Caco-2 (cell line): ENCODE results near the gene MAGI1. TPM values are rescaled to one million over a fixed set of nuclear protein-coding genes. Genes with fewer than 3 reads are reported as not detected.

ENCODE experiments used
- BruUV-seq: library from RNA; stranded (reverse); fragments of 400-500 nt; replicated peaks from 2 replicates; lab custom pipeline; 2021; lab: Mats Ljungman, UMichigan
- CTCF ChIA-PET: fragments of 300-600 bp; sonication (Branson Sonifier 250); formaldehyde crosslinking; loops from one replicate; lab custom pipeline; 2022; ENCODE audit warnings: antibody characterized with exemption; lab: Charles Lee
- POLR2A ChIA-PET: fragments of 300-600 bp; sonication (Branson Sonifier 250); formaldehyde crosslinking; loops from one replicate; lab custom pipeline; 2022; ENCODE audit warnings: antibody characterized with exemption; lab: Charles Lee
- DNase-seq, 2 experiments: peaks; one replicate each; pipeline versions ENCODE4 v3.0.0 to v3.0.0-alpha.2; 2020 to 2022
- H3K27me3 ChIP-seq: replicated peaks from 2 replicates; pipeline ENCODE4 v1.6.0; 2011; ENCODE audit warnings: low read length; ENCODE audit not compliant: control insufficient read depth, insufficient read depth
- H3K36me3 ChIP-seq: 2 replicates; pipeline ENCODE4 v1.5.1; 2011; ENCODE audit warnings: low read length; ENCODE audit not compliant: control insufficient read depth, insufficient read depth
- H3K4me1 ChIP-seq: fragments of 250-450 bp; sonication (Bioruptor Pico); 2 replicates; pipeline ENCODE4 v1.5.1; 2020; ENCODE audit warnings: mild to moderate bottlenecking
- H3K4me3 ChIP-seq: 2 replicates; pipeline ENCODE4 v1.5.1; 2011; ENCODE audit warnings: low read depth, mild to moderate bottlenecking, control low read depth, low read length
- H3K9me3 ChIP-seq: fragments of 250-450 bp; sonication (Bioruptor Pico); 2 replicates; pipeline ENCODE4 v1.5.1; 2020; ENCODE audit warnings: mild to moderate bottlenecking, moderate library complexity
- H3K27ac Mint-ChIP-seq: one replicate; pipeline ENCODE4 v1.8.0; 2022; ENCODE audit warnings: mixed read lengths; ENCODE audit not compliant: unreplicated experiment
- H3K27me3 Mint-ChIP-seq: one replicate; pipeline ENCODE4 v1.8.0; 2022; ENCODE audit warnings: mixed read lengths; ENCODE audit not compliant: insufficient read depth, unreplicated experiment
- H3K36me3 Mint-ChIP-seq: one replicate; pipeline ENCODE4 v1.8.0; 2022; ENCODE audit warnings: mild to moderate bottlenecking, mixed read lengths; ENCODE audit not compliant: insufficient read depth, unreplicated experiment
- H3K4me1 Mint-ChIP-seq: one replicate; pipeline ENCODE4 v1.8.0; 2022; ENCODE audit warnings: low read depth, mixed read lengths; ENCODE audit not compliant: unreplicated experiment
- H3K4me3 Mint-ChIP-seq: one replicate; pipeline ENCODE4 v1.8.0; 2022; ENCODE audit warnings: mild to moderate bottlenecking, moderate library complexity, mixed read lengths; ENCODE audit not compliant: unreplicated experiment
- H3K9me3 Mint-ChIP-seq: one replicate; pipeline ENCODE4 v1.8.0; 2022; ENCODE audit warnings: mixed read lengths; ENCODE audit not compliant: unreplicated experiment
- CTCF ChIP-seq, 2 experiments: fragments of 200-600 bp in 1 of 2; IDR thresholded peaks; 1 replicate in 1 of 2; 2 replicates in 1 of 2; pipeline versions ENCODE4 v1.5.1 to v1.8.0; 2011 to 2022; ENCODE audit warnings: antibody characterized with exemption in 1 of 2, control low read depth in 1 of 2, inconsistent platforms in 1 of 2, low read depth in 1 of 2, low read length in 1 of 2, mild to moderate bottlenecking in 1 of 2, moderate library complexity in 1 of 2; ENCODE audit not compliant: insufficient read depth in 1 of 2, severe bottlenecking in 1 of 2, unreplicated experiment in 1 of 2
- intact Hi-C: fragments of 100-400 bp; cut with micrococcal nuclease; formaldehyde crosslinking; loops from one replicate; pipeline ENCODE4 v1.10.0; 2022; ENCODE audit not compliant: unreplicated experiment
- total RNA-seq: library from RNA; stranded (reverse); gene quantifications from 2 replicates; pipeline ENCODE4 v1.2.3, GENCODE V29; 2022

Gene MAGI1
- total RNA-seq, 1 experiment from 2014 or later = 64.9 TPM

GRCh38 chr3:66017084-66017483 is 21.6 kb downstream of the MAGI1 start:
- H3K36me3 Mint-ChIP-seq = peaks cover 9% of the 10 kb centered on the region
- H3K27ac Mint-ChIP-seq = no peak overlapping the region
- H3K4me1 Mint-ChIP-seq = peaks cover 40% of the 10 kb centered on the region
- POLR2A ChIA-PET = no interaction called here
- DNase-seq = no peak
- no peaks in the 10 kb centered on the region for H3K27me3 Mint-ChIP-seq
- Histone ChIP-seq H3K4me1 (peaks cover 46% of the 10 kb centered on the region), H3K27me3 (no peaks in the 10 kb centered on the region), H3K9me3 (no peaks in the 10 kb centered on the region), H3K36me3 (no peaks in the 10 kb centered on the region), H3K4me3 (no peak overlapping the region)
- no peaks in the 10 kb centered on the region for H3K9me3 Mint-ChIP-seq
- intact Hi-C loops = no loop called here
- H3K4me3 Mint-ChIP-seq = no peak overlapping the region
- BruUV-seq = no TSS peak
- CTCF ChIA-PET = interaction anchor here (0.7 kb wide), 1 partner anchor 10 kb away, joined by 6 read pairs; no protein-coding TSS in a partner anchor
- no peak for TF ChIP-seq CTCF (IDR thresholded peaks at IDR 0.05; ENCODE audit: insufficient read depth in 1 of 2, low read depth in 1 of 2, low read length in 1 of 2, severe bottlenecking in 1 of 2, unreplicated experiment in 1 of 2)

- BruUV-seq = no TSS peak
- no peak overlapping the region for H3K4me3 ChIP-seq
- ChIA-PET CTCF (no interaction called here), POLR2A (no interaction called here)
- no peak for TF ChIP-seq CTCF (IDR thresholded peaks at IDR 0.05; ENCODE audit: insufficient read depth in 1 of 2, low read depth in 1 of 2, low read length in 1 of 2, severe bottlenecking in 1 of 2, unreplicated experiment in 1 of 2)
- DNase-seq = no peak
- intact Hi-C loops = no loop called here
- peaks cover 9% of the 10 kb centered on the region for H3K36me3 Mint-ChIP-seq
- H3K4me1 ChIP-seq = peaks cover 49% of the 10 kb centered on the region
- H3K9me3 ChIP-seq = no peaks in the 10 kb centered on the region
- no peaks in the 10 kb centered on the region for H3K27me3 ChIP-seq
- H3K4me1 Mint-ChIP-seq = peaks cover 29% of the 10 kb centered on the region
- H3K36me3 ChIP-seq = no peaks in the 10 kb centered on the region
- H3K27ac Mint-ChIP-seq = no peak overlapping the region
- H3K9me3 Mint-ChIP-seq = no peaks in the 10 kb centered on the region
- H3K27me3 Mint-ChIP-seq = no peaks in the 10 kb centered on the region
- no peak overlapping the region for H3K4me3 Mint-ChIP-seq
These were observed 22.9 kb downstream of the MAGI1 start for GRCh38 chr3:66015841-66016240.

- intact Hi-C loops = no loop called here
- DNase-seq = no peak
- Mint-ChIP-seq H3K4me1 (peaks cover 25% of the 10 kb centered on the region), H3K27ac (peak overlapping the region; percentile 15), H3K36me3 (peaks cover 6% of the 10 kb centered on the region), H3K27me3 (no peaks in the 10 kb centered on the region), H3K9me3 (no peaks in the 10 kb centered on the region), H3K4me3 (no peak overlapping the region)
- ChIA-PET CTCF (no interaction called here), POLR2A (no interaction called here)
- Histone ChIP-seq H3K4me1 (peaks cover 57% of the 10 kb centered on the region), H3K27me3 (no peaks in the 10 kb centered on the region), H3K4me3 (no peak overlapping the region), H3K36me3 (no peaks in the 10 kb centered on the region), H3K9me3 (no peaks in the 10 kb centered on the region)
- TF ChIP-seq CTCF (IDR thresholded peaks at IDR 0.05; ENCODE audit: insufficient read depth in 1 of 2, low read depth in 1 of 2, low read length in 1 of 2, severe bottlenecking in 1 of 2, unreplicated experiment in 1 of 2) = no peak
- BruUV-seq = no TSS peak
These were observed 24.1 kb downstream of the MAGI1 start for GRCh38 chr3:66014651-66015050.
